GM12878 (cell line): Measurements from ENCODE around the gene DDX39A. TPM values are rescaled to one million over a fixed set of nuclear protein-coding genes. Genes with fewer than 3 reads are reported as not detected.

Experiments used
- ATAC-seq: fragments of 200-7000 bp; cut with Tn5 transposase; 3 replicates; pipeline ENCODE4 v1.9.1; 2020; ENCODE audit warnings: mild to moderate bottlenecking, moderate library complexity
- BruUV-seq: library from RNA; stranded (reverse); fragments of 400-500 nt; replicated peaks from 2 replicates; lab custom pipeline; 2021; lab: Mats Ljungman, UMichigan
- CTCF ChIA-PET: fragments of 300-600 bp; sonication (Branson Sonifier 250); formaldehyde crosslinking; extraction: SDS; loops from one replicate; lab custom pipeline; 2021; ENCODE audit warnings: inconsistent platforms; lab: Yijun Ruan, JAX
- POLR2A ChIA-PET: fragments of 350-600 bp; formaldehyde crosslinking; extraction: SDS; loops from one replicate; lab custom pipeline; 2021; ENCODE audit warnings: inconsistent platforms; lab: Charles Lee
- RAD21 ChIA-PET: fragments of 300-600 bp; sonication (Branson Sonifier 250); formaldehyde crosslinking; loops from one replicate; lab custom pipeline; 2023; ENCODE audit warnings: antibody characterized with exemption; ENCODE audit not compliant: unreplicated experiment; lab: Charles Lee
- SMC1A ChIA-PET: fragments of 300-600 bp; sonication (Branson Sonifier 250); formaldehyde crosslinking; loops from one replicate; lab custom pipeline; 2023; ENCODE audit not compliant: unreplicated experiment, uncharacterized antibody; lab: Charles Lee
- DNase-seq: peaks from one replicate; pipeline ENCODE4 v3.0.0-alpha.2; 2011; ENCODE audit warnings: low read depth, low spot score
- FAIRE-seq: peaks from 3 replicates; lab custom pipeline; 2011; peaks lifted over from hg19 to GRCh38; lab: Jason Lieb, UNC
- H2AFZ ChIP-seq: 2 replicates; pipeline ENCODE4 v1.6.0; 2011; ENCODE audit warnings: low read depth, low read length, control low read depth; ENCODE audit not compliant: control insufficient read depth
- H3K27ac ChIP-seq: 2 replicates; pipeline ENCODE4 v1.5.1; 2011; ENCODE audit warnings: control low read depth; ENCODE audit not compliant: control insufficient read depth, insufficient read depth
- H3K27me3 ChIP-seq, 2 experiments: replicated peaks in 1 of 2; 2 replicates each; pipeline versions ENCODE4 v1.6.0 to v1.6.1; 2011; ENCODE audit warnings: low read length in 1 of 2; ENCODE audit not compliant: control insufficient read depth in 2 of 2, insufficient read depth in 2 of 2
- H3K36me3 ChIP-seq, 2 experiments: 2 replicates each; pipeline ENCODE4 v1.5.1; 2011; ENCODE audit warnings: low read length in 1 of 2; ENCODE audit not compliant: control insufficient read depth in 2 of 2, insufficient read depth in 2 of 2
- H3K4me1 ChIP-seq: 2 replicates; pipeline ENCODE4 v1.6.1; 2011; ENCODE audit warnings: mild to moderate bottlenecking, low read length, moderate library complexity, mixed read lengths; ENCODE audit not compliant: control insufficient read depth, insufficient read depth
- H3K4me2 ChIP-seq: 2 replicates; pipeline ENCODE4 v1.6.0; 2011; ENCODE audit warnings: control low read depth; ENCODE audit not compliant: control insufficient read depth, insufficient read depth
- H3K4me3 ChIP-seq: fragments of 200-600 bp; sonication (generic); 2 replicates; pipeline ENCODE4 v1.5.1; 2016
- H3K79me2 ChIP-seq: 2 replicates; pipeline ENCODE4 v1.6.0; 2011; ENCODE audit warnings: low read length; ENCODE audit not compliant: control insufficient read depth, insufficient read depth
- H3K9ac ChIP-seq: 2 replicates; pipeline ENCODE4 v1.8.0; 2011; ENCODE audit warnings: low read length, control low read depth, mixed read lengths; ENCODE audit not compliant: control insufficient read depth, insufficient read depth
- H3K9me3 ChIP-seq: replicated peaks from 3 replicates; pipeline ENCODE4 v1.5.1; 2011; ENCODE audit warnings: mild to moderate bottlenecking, low read length; ENCODE audit not compliant: control insufficient read depth, insufficient read depth
- H4K20me1 ChIP-seq: 2 replicates; pipeline ENCODE4 v1.6.0; 2011; ENCODE audit not compliant: control insufficient read depth, insufficient read depth
- ASH2L ChIP-seq: fragments of 300-600, 200-600 bp; sonication (generic); IDR thresholded peaks from 2 replicates; pipeline ENCODE4 v1.6.1; 2017; ENCODE audit warnings: low read depth, mild to moderate bottlenecking, borderline replicate concordance
- ATF7 ChIP-seq: fragments of 450-650 bp; IDR thresholded peaks from 2 replicates; pipeline ENCODE4 v1.6.1; 2016; ENCODE audit warnings: low read depth, mild to moderate bottlenecking
- BCL3 ChIP-seq: IDR thresholded peaks from 2 replicates; pipeline ENCODE4 v1.6.1; 2011; ENCODE audit warnings: borderline replicate concordance, low read depth, mild to moderate bottlenecking, moderate library complexity, low read length; ENCODE audit not compliant: insufficient read depth, poor library complexity, severe bottlenecking
- PBX3 ChIP-seq: IDR thresholded peaks from 2 replicates; pipeline ENCODE4 v1.6.1; 2011; ENCODE audit warnings: mild to moderate bottlenecking, low read depth, low read length, moderate library complexity; ENCODE audit not compliant: insufficient replicate concordance
- PML ChIP-seq: IDR thresholded peaks from 2 replicates; pipeline ENCODE4 v1.6.1; 2012; ENCODE audit warnings: low read length, inconsistent platforms
- POLR2A ChIP-seq: IDR thresholded peaks from 2 replicates; pipeline ENCODE4 v1.6.1; 2011; ENCODE audit warnings: low read depth, mild to moderate bottlenecking, low read length
- POLR2AphosphoS2 ChIP-seq: IDR thresholded peaks from 2 replicates; pipeline ENCODE4 v1.6.1; 2011; ENCODE audit warnings: low read depth, mild to moderate bottlenecking, low read length, improper control_type of control experiment, moderate library complexity
- POLR2AphosphoS5 ChIP-seq: IDR thresholded peaks from 2 replicates; pipeline ENCODE4 v1.6.1; 2011; ENCODE audit warnings: mild to moderate bottlenecking, low read length, inconsistent platforms
- WGBS: methylation state at CpG from one replicate; pipeline ENCODE4 v1.1.6; 2016; ENCODE audit warnings: low lambda C conversion rate; ENCODE audit not compliant: insufficient replicate concordance, insufficient coverage; ENCODE audit errors: missing lambda C conversion rate; 5-methylcytosine and 5-hydroxymethylcytosine counted together
- in situ Hi-C: fragments of 300-500 bp; cut with MboI; formaldehyde crosslinking; loops from 9 replicates; pipeline ENCODE4 v1.14.3; 2018; ENCODE audit warnings: mixed read lengths
- intact Hi-C: fragments of 100-400 bp; cut with micrococcal nuclease; formaldehyde crosslinking; loops from one replicate; pipeline ENCODE4 v1.14.2; 2022; ENCODE audit not compliant: unreplicated experiment
- polyA plus RNA-seq, 11 experiments: library from polyadenylated mRNA; depleted of rRNA in 4 of 11; unstranded in 6 of 11; stranded (reverse) in 5 of 11; fragments of >200 nt; fragmentation: Nextera tagmentation in 4 of 11; fragmentation: Illumina TruSeq in 1 of 11; extraction: Ambion mirVana in 4 of 11; extraction: Trizol in 1 of 11; gene quantifications; 1 replicate in 1 of 11; 2 replicates in 10 of 11; pipeline versions ENCODE4 v1.2.1 to v1.2.3, GENCODE V29; 2011 to 2016; ENCODE audit warnings: inconsistent platforms in 2 of 11, missing spikeins in 2 of 11, low read depth in 1 of 11
- total RNA-seq, 4 experiments: library from RNA; depleted of rRNA in 3 of 4; stranded (reverse); fragments of >200 nt in 3 of 4; fragmentation: Illumina TruSeq in 1 of 4; extraction: Trizol in 1 of 4; gene quantifications; 2 replicates each; pipeline versions ENCODE4 v1.2.1 to v1.2.3, GENCODE V29; 2013 to 2021

The DDX39A gene
- total and polyA plus RNA-seq, 10 of the 15 experiments (the other 5 are each of a cell fraction or from before 2014, with no cell fraction given), result 113 to 378 (median 224) TPM

- TSS peak; percentile 46 for BruUV-seq
- Histone ChIP-seq H3K9me3 (no peaks in the 10 kb centered on the region; the same call in 2 of the 3 replicates), H3K4me3 (no peak overlapping the region), H3K4me2 (no peak overlapping the region), H3K79me2 (peaks cover 10% of the 10 kb centered on the region), H4K20me1 (peaks cover 8% of the 10 kb centered on the region; the same call in 1 of the 2 replicates), H3K4me1 (no peaks in the 10 kb centered on the region), H2AFZ (no peak overlapping the region), H3K9ac (no peak overlapping the region), H3K27ac (no peak overlapping the region), H3K36me3 (peaks cover 33 to 68% of the 10 kb centered on the region in 2 experiments), H3K27me3 (no peaks in the 10 kb centered on the region)
- no peak for FAIRE-seq
- 56% methylated on average over 19 of the region's 20 CpGs for WGBS
- ChIA-PET CTCF (interaction anchor here (0.7 to 7.1 kb wide), 5 partner anchors 7 to 130 kb away, joined by 3 to 125 read pairs (median 25); partner anchors contain the start of gene ADGRE5), SMC1A (interaction anchor here (2.8 to 3.3 kb wide), 3 partner anchors 44 to 51 kb away, joined by 16 to 25 read pairs (median 18); no protein-coding TSS in a partner anchor), RAD21 (interaction anchor here (2.2 to 4.6 kb wide), 2 partner anchors 47 to 271 kb away, joined by 8 to 94 read pairs; partner anchors contain the start of gene ASF1B), POLR2A (interaction anchor here (0.6 to 4.0 kb wide), 4 partner anchors 12 to 101 kb away, joined by 3 to 38 read pairs (median 3); no protein-coding TSS in a partner anchor)
- TF ChIP-seq BCL3, result peak; percentile 60
- peak; percentile 90 for TF ChIP-seq POLR2A
- peak; percentile 24; the same call in 1 of the 2 replicates for TF ChIP-seq POLR2AphosphoS2
- no peak for TF ChIP-seq ASH2L
- peak; percentile 6 for TF ChIP-seq PBX3
- TF ChIP-seq ATF7, result no peak
- TF ChIP-seq PML, result peak; percentile 36; the same call in 1 of the 2 replicates
- TF ChIP-seq POLR2AphosphoS5, result peak; percentile 94
- in situ Hi-C loops (no loop called here), intact Hi-C loops (loop anchor here (2.0 to 5.0 kb wide), 2 partner anchors 47 to 271 kb away; partner anchors contain the start of gene ASF1B)
- DNase-seq, result no peak
- no peak for ATAC-seq
These were observed 11.3 kb downstream of the DDX39A start for GRCh38 chr19:14407605-14408484.
